ENCODE data around the gene MRGPRX1.
"Not testable (repeated sequence)": the region's sequence is repeated elsewhere in the genome, so short reads cannot be mapped to it uniquely, and the experiment has no call there.

Gene MRGPRX1

DNA sequence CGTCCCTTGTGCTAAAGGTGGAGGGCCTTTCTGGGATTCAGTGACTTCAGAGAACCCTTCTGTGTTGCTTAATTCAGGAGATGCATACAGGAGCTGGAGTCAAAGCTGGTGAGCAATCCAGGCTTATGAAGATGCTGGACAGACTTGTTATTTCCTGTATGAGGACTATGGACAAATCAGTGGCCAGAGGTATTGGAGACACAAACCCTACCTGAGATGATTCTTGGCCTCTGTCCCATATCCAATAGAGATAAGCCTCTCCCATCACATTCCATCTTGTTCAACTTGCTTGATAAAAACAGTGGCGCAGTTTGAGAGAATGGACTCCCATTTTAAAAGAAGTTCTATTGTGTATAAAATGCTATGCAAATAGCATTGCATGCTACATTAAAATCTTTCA, at the start of gene MRGPRX1:
TSS of gene MRGPRX1 (minus strand) at position 101 of the 400 bp plus-strand sequence. CDS start 4,630 bp downstream, outside the sequence.
- Mint-ChIP-seq H3K4me1 (no peaks in the 10 kb centered on the region), H3K9me3 (no peaks in the 10 kb centered on the region), H3K27me3 (peaks cover 8% of the 10 kb centered on the region), H3K36me3 (ENCODE audit: low read depth) (no peaks in the 10 kb centered on the region), H3K27ac (no peak within 1 kb of the TSS), H3K4me3 (no peak within 1 kb of the TSS)
- ATAC-seq (no peak), DNase-seq (no peak)

GRCh38 chr11:18987454-18988231, 48.4 kb upstream of the MRGPRX1 start:
- Mint-ChIP-seq H3K27me3 (peaks cover under 1% of the 10 kb centered on the region), H3K27ac (no peak overlapping the region), H3K9me3 (no peaks in the 10 kb centered on the region), H3K4me3 (no peak overlapping the region), H3K36me3 (ENCODE audit: low read depth) (no peaks in the 10 kb centered on the region), H3K4me1 (no peaks in the 10 kb centered on the region)
- ATAC-seq (no peak), DNase-seq (no peak)

DNA sequence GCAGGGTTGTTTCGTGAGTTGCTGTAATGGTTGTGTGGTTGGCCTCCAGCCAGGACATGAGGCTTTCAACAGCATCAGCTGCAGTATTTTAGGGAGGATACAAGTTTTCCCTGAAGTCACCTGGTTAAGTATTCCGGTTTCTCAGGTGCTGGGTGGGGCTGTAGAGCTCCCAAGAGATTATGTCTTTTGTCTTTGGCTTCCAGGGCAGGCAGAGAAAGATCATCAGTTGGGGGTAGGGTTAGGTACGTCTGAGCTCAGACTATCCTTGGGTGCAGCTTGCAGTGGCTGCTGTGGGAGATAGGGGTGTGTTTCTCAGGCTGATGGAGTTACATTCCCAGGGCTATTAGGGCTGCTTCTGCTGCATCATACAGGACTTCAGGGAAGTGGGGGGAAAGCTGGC, 47.5 kb upstream of the MRGPRX1 start:
- Mint-ChIP-seq H3K9me3 (no peaks in the 10 kb centered on the region), H3K4me1 (no peaks in the 10 kb centered on the region), H3K27me3 (peaks cover 3% of the 10 kb centered on the region), H3K4me3 (no peak overlapping the region), H3K27ac (no peak overlapping the region), H3K36me3 (ENCODE audit: low read depth) (no peaks in the 10 kb centered on the region)
- no peak for ATAC-seq
- DNase-seq: no peak

GRCh38 chr11:18981897-18982296, 42.7 kb upstream of the MRGPRX1 start:
- Mint-ChIP-seq H3K4me3 (no peak overlapping the region), H3K4me1 (no peaks in the 10 kb centered on the region), H3K9me3 (no peaks in the 10 kb centered on the region), H3K36me3 (ENCODE audit: low read depth) (no peaks in the 10 kb centered on the region), H3K27me3 (peaks cover 3% of the 10 kb centered on the region), H3K27ac (no peak overlapping the region)
- no peak for DNase-seq
- no peak for ATAC-seq

DNA sequence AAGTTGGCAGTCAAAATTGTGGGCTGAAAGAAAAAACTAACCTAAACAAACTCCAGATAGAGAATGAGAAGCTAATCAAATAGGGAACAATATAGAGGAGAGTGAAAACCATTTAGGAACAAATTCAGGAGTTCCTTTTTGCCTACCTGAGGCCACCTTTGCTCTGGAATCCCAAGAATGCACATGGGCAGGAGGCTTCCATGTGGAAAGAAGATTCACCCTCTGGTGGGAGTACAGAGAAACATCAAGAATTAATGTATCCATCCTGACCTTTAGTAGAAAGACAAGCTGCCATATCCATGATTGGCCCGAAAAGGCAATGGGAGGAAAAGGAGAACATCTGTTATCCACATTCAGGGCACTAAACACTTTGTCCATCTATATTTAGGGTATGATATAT, 35.0 kb upstream of the MRGPRX1 start:
- H3K9me3 Mint-ChIP-seq: no peaks in the 10 kb centered on the region
- DNase-seq (no peak), ATAC-seq (no peak)
- no peaks in the 10 kb centered on the region for H3K36me3 Mint-ChIP-seq (ENCODE audit: low read depth)
- no peaks in the 10 kb centered on the region for H3K4me1 Mint-ChIP-seq
- no peak overlapping the region for H3K4me3 Mint-ChIP-seq
- no peak overlapping the region for H3K27ac Mint-ChIP-seq
- H3K27me3 Mint-ChIP-seq: peaks cover 2% of the 10 kb centered on the region

- H3K9me3 Mint-ChIP-seq: no peaks in the 10 kb centered on the region
- no peak overlapping the region for H3K4me3 Mint-ChIP-seq
- peaks cover 2% of the 10 kb centered on the region for H3K27me3 Mint-ChIP-seq
- ATAC-seq: no peak
- H3K4me1 Mint-ChIP-seq: no peaks in the 10 kb centered on the region
- H3K27ac Mint-ChIP-seq: no peak overlapping the region
- no peaks in the 10 kb centered on the region for H3K36me3 Mint-ChIP-seq (ENCODE audit: low read depth)
- DNase-seq: no peak
Observed at GRCh38 chr11:18972336-18972735, 33.1 kb upstream of the MRGPRX1 start.

GRCh38 chr11:18969720-18970119, 30.5 kb upstream of the MRGPRX1 start:
- Mint-ChIP-seq H3K27me3 (peaks cover 2% of the 10 kb centered on the region), H3K27ac (no peak overlapping the region), H3K36me3 (ENCODE audit: low read depth) (no peaks in the 10 kb centered on the region), H3K4me3 (no peak overlapping the region), H3K9me3 (no peaks in the 10 kb centered on the region), H3K4me1 (no peaks in the 10 kb centered on the region)
- ATAC-seq (no peak), DNase-seq (no peak)

DNA sequence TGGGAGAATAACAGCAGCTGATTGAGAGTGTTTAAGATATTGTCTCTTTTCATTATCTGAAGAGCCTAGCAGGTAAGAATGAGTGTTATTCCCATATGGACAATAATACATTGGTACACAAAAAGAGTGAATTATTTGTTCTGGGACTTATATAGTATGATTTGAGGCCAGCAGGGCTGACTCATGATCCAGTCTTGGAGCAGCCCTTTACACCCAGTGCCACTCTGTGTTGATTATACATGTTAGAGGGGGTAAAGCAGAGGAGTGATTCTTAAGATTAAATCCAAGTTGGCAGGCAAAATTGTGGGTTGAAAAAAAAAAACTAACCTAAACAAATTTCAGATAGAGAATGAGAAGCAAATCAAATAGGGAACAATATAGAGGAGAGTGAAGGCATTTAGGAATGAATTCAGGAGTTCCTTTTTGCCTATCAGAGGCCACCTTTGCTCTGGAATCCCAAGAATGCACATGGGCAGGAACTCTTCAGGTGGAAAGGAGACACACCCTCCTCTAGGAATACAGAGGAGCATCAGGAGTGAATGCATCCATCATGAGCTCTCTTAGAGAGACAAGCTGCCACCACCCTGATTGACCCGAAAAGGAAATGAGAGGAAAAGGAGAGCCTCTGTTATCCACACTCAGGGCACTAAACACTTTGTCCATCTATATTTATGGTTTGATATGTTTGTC, 19.2 kb upstream of the MRGPRX1 start:
- no peaks in the 10 kb centered on the region for H3K4me1 Mint-ChIP-seq
- H3K4me3 Mint-ChIP-seq: no peak overlapping the region
- ATAC-seq: no peak
- H3K36me3 Mint-ChIP-seq (ENCODE audit: low read depth): no peaks in the 10 kb centered on the region
- no peaks in the 10 kb centered on the region for H3K9me3 Mint-ChIP-seq
- peaks cover 3% of the 10 kb centered on the region for H3K27me3 Mint-ChIP-seq
- DNase-seq: no peak
- H3K27ac Mint-ChIP-seq: no peak overlapping the region

DNA sequence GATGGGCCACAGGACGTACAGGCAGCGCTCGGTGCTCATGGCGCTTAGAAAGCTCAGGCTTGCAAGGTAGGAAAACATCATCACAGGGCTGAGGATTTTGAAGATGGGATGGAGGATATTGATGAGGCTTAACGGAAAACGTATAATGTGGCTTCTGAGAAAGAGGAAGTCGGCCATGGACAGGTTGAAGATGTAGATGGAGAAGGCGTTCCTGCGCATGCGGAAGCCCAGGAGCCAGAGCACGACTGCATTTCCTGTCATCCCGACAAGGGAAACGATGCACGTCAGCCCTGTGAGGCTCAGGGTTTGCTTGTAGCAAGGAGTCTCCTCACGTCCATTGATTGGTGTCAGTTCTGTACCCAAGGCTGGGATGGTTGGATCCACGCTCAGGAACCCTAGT, 17.4 kb upstream of the MRGPRX1 start:
- peaks cover 3% of the 10 kb centered on the region for H3K27me3 Mint-ChIP-seq
- no peak for DNase-seq
- no peaks in the 10 kb centered on the region for H3K36me3 Mint-ChIP-seq (ENCODE audit: low read depth)
- no peaks in the 10 kb centered on the region for H3K9me3 Mint-ChIP-seq
- H3K27ac Mint-ChIP-seq: no peak overlapping the region
- ATAC-seq: no peak
- no peak overlapping the region for H3K4me3 Mint-ChIP-seq
- H3K4me1 Mint-ChIP-seq: no peaks in the 10 kb centered on the region

DNA sequence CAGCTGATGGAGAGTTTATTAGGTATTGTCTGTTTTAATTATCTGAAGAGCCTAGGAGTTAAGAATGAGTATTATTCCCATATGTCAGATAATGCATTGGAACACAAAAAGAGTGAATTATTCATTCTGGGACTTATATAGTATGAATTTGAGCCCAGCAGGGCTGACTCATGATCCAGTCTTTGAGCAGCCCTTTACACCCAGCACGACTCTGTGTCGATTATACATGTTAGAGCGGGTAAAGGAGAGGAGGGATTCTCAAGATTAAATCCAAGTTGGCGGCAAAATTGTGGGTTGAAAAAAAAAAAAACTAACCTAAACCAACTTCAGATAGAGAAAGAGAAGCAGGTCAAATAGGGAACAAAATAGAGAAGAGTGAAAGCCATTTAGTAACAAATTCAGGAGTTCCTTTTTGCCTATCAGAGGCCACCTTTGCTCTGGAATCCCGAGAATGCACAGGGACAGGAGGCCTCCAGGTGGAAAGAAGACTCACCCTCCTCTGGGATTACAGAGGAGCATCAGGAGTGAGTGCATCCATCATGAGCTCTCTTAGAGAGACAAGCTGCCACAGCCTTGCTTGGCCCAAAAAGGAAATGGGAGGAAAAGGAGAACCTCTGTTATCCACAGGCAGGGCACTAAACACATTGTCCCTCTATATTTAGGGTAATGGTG, 3.1 kb downstream of the MRGPRX1 start:
- no peaks in the 10 kb centered on the region for H3K36me3 Mint-ChIP-seq (ENCODE audit: low read depth)
- H3K27me3 Mint-ChIP-seq: peaks cover 13% of the 10 kb centered on the region
- ATAC-seq (no peak), DNase-seq (no peak)
- no peaks in the 10 kb centered on the region for H3K9me3 Mint-ChIP-seq
- no peak overlapping the region for H3K27ac Mint-ChIP-seq
- H3K4me3 Mint-ChIP-seq: no peak overlapping the region
- no peaks in the 10 kb centered on the region for H3K4me1 Mint-ChIP-seq

GRCh38 chr11:18934195-18934814, 4.9 kb downstream of the MRGPRX1 start:
- H3K4me3 Mint-ChIP-seq: no peak overlapping the region
- H3K4me1 Mint-ChIP-seq: no peaks in the 10 kb centered on the region
- H3K27me3 Mint-ChIP-seq: peaks cover 13% of the 10 kb centered on the region
- no peak overlapping the region for H3K27ac Mint-ChIP-seq
- H3K9me3 Mint-ChIP-seq: no peaks in the 10 kb centered on the region
- DNase-seq: no peak
- no peaks in the 10 kb centered on the region for H3K36me3 Mint-ChIP-seq (ENCODE audit: low read depth)
- no peak for ATAC-seq

- Mint-ChIP-seq H3K9me3 (no peaks in the 10 kb centered on the region), H3K27ac (no peak overlapping the region), H3K4me1 (no peaks in the 10 kb centered on the region), H3K27me3 (no peaks in the 10 kb centered on the region), H3K4me3 (no peak overlapping the region), H3K36me3 (ENCODE audit: low read depth) (no peaks in the 10 kb centered on the region)
- ATAC-seq (no peak), DNase-seq (no peak)
Observed at GRCh38 chr11:18927550-18928322, 11.5 kb downstream of the MRGPRX1 start.

GRCh38 chr11:18925426-18925825, 13.8 kb downstream of the MRGPRX1 start:
- H3K4me3 Mint-ChIP-seq; H3K36me3 Mint-ChIP-seq (ENCODE audit: low read depth); ATAC-seq; DNase-seq; H3K27ac Mint-ChIP-seq; H3K4me1 Mint-ChIP-seq; H3K9me3 Mint-ChIP-seq; H3K27me3 Mint-ChIP-seq: not testable (repeated sequence)

DNA sequence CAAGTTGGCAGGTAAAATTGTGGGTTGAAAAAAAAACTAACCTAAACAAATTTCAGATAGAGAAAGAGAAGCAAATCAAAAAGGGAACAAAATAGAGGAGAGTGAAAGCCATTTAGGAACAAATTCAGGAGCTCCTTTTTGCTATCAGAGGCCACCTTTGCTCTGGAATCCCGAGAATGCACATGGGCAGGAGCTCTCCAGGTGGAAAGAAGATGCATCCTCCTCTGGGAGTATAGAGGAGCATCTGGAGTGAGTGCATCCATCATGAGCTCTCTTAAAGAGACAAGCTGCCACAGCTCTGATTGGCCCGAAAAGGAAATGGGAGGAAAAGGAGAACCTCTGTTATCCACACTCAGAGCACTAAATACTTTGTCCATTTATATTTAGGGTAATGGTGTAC, 26.3 kb downstream of the MRGPRX1 start:
- no peaks in the 10 kb centered on the region for H3K9me3 Mint-ChIP-seq
- H3K27ac Mint-ChIP-seq: no peak overlapping the region
- ATAC-seq: no peak
- no peak for DNase-seq
- peaks cover 1% of the 10 kb centered on the region for H3K27me3 Mint-ChIP-seq
- no peak overlapping the region for H3K4me3 Mint-ChIP-seq
- H3K4me1 Mint-ChIP-seq: no peaks in the 10 kb centered on the region
- H3K36me3 Mint-ChIP-seq (ENCODE audit: low read depth): no peaks in the 10 kb centered on the region
